ENCODE data around the gene SLC7A1.

Gene SLC7A1

DNA sequence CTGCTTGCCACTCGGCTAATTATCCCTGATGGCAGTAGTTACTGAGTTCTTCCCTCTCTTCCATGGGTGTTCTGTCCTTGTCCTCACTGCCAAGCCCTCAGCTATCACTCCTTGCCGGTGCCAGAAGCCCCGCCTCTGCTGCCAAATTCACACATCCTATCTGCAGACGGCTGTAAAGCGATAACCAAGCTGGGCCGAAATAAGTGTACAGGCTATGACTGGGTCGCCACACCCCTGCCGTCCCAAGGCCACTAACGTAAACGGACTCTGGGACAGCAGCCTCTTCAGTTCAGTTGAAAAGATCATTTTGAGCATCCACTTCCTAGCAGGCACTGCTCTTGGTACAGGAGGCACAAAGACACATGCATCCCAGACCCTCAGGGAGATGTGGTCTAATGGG is 13.3 kb downstream of the SLC7A1 start:
- no peak for DNase-seq

DNA sequence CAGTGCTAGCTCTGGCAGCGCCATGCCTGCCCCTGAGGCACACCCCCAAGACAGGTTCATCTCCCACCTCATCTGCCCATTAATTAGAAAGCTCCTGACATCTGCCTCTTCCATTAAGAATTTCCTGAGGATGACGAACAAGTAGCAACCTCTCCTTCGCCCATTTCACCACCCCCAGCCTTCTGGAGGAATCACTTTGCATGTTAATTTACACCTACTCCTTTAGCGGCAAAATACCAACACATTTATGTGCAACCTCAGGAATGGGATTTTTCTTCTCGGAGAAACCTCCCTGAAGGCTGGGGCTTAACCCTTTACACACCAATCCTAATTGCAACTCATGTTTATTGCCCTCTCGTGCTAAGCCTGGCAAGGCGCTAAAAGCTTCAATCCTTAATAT is 13.8 kb downstream of the SLC7A1 start:
- DNase-seq: no peak

DNA sequence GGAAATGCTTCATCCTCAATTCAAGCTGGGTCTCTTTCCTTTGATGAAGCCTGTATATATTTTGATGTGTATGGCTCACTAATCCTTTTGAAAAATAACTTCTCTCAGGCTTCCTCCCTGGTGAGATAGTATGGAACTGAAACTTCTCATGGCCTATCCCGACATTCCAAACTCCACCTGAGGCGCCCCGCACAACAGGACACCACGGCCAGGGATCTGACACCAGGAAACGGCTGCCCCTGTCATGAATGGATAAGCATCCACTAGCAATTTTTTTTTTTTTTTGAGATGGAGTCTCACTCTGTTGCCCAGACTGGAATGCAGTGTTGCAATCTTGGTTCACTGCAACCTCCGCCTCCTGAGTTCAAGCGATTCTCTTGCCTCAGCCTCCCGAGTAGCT is 16.4 kb downstream of the SLC7A1 start:
- no peak for DNase-seq

DNA sequence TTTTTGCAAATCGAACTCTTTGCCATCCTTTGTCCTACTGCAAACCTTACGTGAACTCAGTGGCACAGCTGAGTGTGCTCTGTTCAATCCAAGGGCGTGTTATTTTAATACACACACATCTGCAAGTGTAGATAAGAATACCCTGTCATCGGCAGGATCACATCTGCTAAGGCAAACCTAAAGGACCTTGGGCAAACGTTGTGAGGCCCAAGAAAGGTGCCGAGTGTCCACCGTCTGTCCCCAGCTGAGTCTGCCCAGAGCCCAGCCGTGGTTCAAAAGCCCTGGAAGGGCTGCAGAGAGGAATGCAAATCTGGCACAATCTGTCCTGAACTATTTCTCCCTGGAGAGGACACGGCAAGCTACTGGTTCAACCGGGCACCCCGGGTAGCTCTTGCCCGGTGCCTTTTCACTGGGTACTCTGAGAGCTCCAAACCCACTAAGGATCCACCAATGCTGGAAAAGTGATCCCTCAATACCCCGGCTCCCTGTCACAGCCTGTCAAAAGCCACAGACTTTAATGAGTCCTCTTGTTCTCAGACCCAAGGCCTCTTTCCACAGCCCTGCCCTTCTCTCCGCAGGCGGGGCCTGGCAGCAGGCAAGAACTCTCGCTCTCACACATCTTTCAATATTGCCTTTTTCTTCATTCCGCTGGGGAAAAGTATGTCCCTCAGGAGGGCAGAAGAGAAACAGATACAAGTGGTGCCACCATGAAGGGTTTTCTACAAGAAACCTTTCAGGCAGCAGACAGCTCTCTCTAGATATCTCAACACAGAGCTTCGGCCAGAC is 17.0 kb downstream of the SLC7A1 start:
- DNase-seq: no peak

- no peak for DNase-seq
Observed at GRCh38 chr13:29577136-29578051, 18.1 kb downstream of the SLC7A1 start.

DNA sequence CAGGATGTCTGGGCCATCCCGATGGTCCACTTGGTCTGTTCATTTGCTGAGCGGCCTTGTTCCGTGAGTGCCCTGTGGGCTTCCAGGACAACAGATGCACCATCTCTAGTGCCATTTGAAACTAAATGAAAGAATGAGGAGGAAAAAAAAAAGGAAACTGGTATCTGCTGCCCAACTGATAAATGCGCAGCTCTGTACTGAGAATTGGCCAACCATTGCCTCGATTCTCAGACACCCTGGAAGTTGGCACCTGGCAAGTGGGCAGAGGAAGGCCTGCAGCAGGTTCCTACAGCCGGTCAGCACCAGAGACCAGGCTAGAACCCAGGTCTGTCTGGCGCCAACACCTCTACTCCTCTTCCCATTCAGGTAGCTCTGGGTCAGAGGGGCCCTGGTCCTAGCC is 18.9 kb downstream of the SLC7A1 start:
- no peak for DNase-seq

GRCh38 chr13:29575098-29575497 is 20.4 kb downstream of the SLC7A1 start:
- no peak for DNase-seq

DNA sequence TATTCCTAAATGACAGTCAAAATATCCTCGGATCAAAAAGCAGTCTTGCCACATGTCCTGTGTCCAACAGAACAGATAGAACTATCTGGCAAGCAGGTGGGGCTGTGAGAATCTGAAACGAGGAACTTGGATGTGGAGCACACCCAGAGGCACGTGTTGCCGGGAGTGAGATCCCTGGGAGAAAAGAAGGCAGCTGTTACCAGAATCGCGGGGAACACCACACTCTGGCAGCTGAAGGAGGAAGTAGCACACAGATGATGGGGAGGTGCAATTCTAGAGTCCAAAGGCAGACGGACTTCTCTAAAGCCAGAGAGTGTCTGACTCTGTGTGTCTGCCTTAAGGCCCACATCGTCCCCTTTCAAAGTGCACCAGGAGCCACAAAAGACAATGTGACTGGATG is 22.3 kb downstream of the SLC7A1 start:
- no peak for DNase-seq

DNA sequence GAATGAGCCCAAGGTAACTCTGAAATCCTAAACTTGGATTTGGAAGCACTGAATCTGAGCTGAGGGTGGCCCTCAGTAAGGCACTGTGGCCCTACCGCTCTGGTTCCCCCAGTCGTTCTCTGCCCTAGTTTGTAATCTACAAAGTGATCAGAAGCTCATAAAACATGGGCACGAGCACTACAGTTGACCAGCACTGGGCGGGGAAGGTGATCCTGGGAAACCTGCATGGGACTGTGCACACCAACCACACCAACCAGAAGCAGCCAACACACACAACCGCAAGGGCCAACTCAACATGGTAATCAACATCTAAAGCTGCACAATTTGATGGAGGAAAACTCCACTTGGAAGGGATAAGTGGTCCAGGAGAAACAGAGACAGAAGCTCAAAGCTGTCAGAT is 22.9 kb downstream of the SLC7A1 start:
- no peak for DNase-seq

DNA sequence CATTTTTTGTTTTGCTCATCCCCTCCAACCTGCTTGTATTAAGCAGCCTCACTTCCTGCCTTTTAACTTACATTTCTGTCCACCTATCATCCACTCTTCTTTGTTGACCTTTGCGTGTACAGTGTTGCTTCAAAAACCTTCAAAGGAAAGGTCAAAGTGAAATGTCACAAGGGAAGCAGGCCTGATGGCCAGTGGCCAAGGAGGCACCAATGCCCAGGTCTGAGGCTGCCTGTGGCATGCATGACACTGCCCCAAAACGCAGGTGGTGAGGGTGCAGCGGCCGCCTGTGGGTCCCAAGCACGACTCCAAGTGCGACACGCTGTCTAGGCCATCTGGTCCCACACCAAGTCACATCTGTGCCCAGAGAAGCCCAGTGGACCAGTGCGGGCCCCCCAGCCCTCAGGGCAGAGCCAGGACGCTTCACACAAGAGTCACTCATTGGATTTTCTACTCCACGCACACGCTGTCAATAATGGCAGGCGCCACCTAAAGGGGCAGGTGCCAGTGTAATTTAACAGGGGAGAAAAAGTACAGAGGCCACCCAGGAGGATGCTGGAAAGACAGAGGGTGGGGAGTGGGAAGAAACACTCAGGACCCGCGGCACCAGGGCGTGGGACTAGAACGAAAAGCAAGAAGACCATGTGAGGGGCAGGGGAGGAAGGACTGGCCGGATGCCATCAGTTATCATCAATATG is 23.5 kb downstream of the SLC7A1 start:
- DNase-seq: no peak

GRCh38 chr13:29570051-29570654 is 25.3 kb downstream of the SLC7A1 start:
- DNase-seq: no peak

- DNase-seq: no peak
Observed at GRCh38 chr13:29569253-29570050, 26.0 kb downstream of the SLC7A1 start.

- no peak for DNase-seq
Observed at GRCh38 chr13:29568731-29569130, 26.8 kb downstream of the SLC7A1 start.

GRCh38 chr13:29567411-29567810 is 28.1 kb downstream of the SLC7A1 start:
- DNase-seq: no peak

DNA sequence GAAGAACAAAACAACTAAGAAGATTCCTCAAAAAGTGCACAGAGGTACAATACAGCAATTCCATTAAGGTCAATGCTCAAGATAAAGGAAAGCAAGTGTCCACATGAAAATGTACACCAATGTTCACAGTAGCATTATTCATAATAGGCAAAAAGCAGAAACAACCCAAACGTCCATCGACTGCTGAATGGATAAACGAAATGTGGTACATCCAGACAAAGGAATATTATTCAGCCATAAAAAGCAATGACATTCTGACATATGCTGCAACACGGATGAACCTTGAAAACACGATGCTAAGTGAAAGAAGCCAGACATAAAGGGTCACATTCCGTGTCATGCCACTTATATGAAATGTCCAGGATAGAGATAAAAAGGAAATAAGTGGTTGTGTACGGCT is 29.3 kb downstream of the SLC7A1 start:
- no peak for DNase-seq

GRCh38 chr13:29564818-29565217 is 30.7 kb downstream of the SLC7A1 start:
- no peak for DNase-seq

GRCh38 chr13:29564373-29564772 is 31.1 kb downstream of the SLC7A1 start:
- DNase-seq: no peak

DNA sequence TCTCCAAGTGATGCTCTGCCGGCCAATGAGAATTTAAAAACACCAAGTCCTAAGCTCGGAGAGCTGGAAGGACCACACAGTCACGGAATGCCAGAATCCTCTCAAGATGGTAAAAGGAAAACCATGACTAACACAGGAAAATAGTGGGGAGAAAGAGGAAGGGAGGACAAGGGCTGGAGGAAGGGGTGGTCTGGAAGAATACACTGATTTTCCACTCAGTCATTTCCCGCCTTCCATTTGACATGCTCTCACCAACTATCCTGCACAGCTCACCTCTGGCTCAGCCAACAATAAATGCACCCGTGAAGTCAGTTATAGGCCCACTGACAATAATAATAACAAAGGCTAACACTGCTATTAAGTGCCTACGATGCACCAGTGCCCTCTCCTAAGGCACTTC is 31.5 kb downstream of the SLC7A1 start:
- no peak for DNase-seq

GRCh38 chr13:29562786-29563438 is 32.6 kb downstream of the SLC7A1 start:
- no peak for DNase-seq

GRCh38 chr13:29561918-29562317 is 33.6 kb downstream of the SLC7A1 start:
- DNase-seq: no peak

GRCh38 chr13:29556742-29557141 is 38.7 kb downstream of the SLC7A1 start:
- no peak for DNase-seq

GRCh38 chr13:29551214-29551613 is 44.3 kb downstream of the SLC7A1 start:
- no peak for DNase-seq

Measured in NCI-H146 (cell line).